MCF 10A (cell line): ENCODE measurements around the gene ZNF74. TPM values are rescaled to one million over a fixed set of nuclear protein-coding genes. Genes with fewer than 3 reads are reported as not detected.
A peak's percentile ranks its signal among the peaks of the same experiment; 100 is the strongest.

ENCODE experiments used
- BruUV-seq: library from RNA; stranded (reverse); fragments of 400-500 nt; replicated peaks from 2 replicates; lab custom pipeline; 2021; lab: Mats Ljungman, UMichigan
- CTCF ChIA-PET: fragments of 300-600 bp; sonication (Branson Sonifier 250); formaldehyde crosslinking; extraction: SDS; loops from one replicate; lab custom pipeline; 2021; ENCODE audit warnings: antibody characterized with exemption, inconsistent platforms; lab: Yijun Ruan, JAX
- POLR2A ChIA-PET: fragments of 300-600, 350-650 bp; sonication (Branson Sonifier 250); formaldehyde crosslinking; extraction: SDS; loops from one replicate; lab custom pipeline; 2020; ENCODE audit warnings: antibody characterized with exemption, inconsistent platforms; lab: Yijun Ruan, JAX
- DNase-seq: peaks from one replicate; pipeline ENCODE4 v3.0.0-alpha.2; 2018; ENCODE audit not compliant: unreplicated experiment
- H3K27ac Mint-ChIP-seq: one replicate; pipeline ENCODE4 v1.8.0; 2022; ENCODE audit warnings: mild to moderate bottlenecking, low read depth, mixed read lengths; ENCODE audit not compliant: unreplicated experiment
- H3K27me3 Mint-ChIP-seq: one replicate; pipeline ENCODE4 v1.8.0; 2022; ENCODE audit warnings: mixed read lengths; ENCODE audit not compliant: insufficient read depth, unreplicated experiment
- H3K36me3 Mint-ChIP-seq: one replicate; pipeline ENCODE4 v1.8.0; 2022; ENCODE audit warnings: mild to moderate bottlenecking, moderate library complexity, mixed read lengths; ENCODE audit not compliant: insufficient read depth, unreplicated experiment
- H3K4me1 Mint-ChIP-seq: one replicate; pipeline ENCODE4 v1.8.0; 2022; ENCODE audit warnings: mixed read lengths; ENCODE audit not compliant: insufficient read depth, unreplicated experiment
- H3K4me3 Mint-ChIP-seq: one replicate; pipeline ENCODE4 v1.8.0; 2022; ENCODE audit warnings: mild to moderate bottlenecking, moderate library complexity, mixed read lengths; ENCODE audit not compliant: unreplicated experiment
- H3K9me3 Mint-ChIP-seq: one replicate; pipeline ENCODE4 v1.8.0; 2022; ENCODE audit warnings: mixed read lengths; ENCODE audit not compliant: unreplicated experiment
- intact Hi-C: fragments of 100-400 bp; cut with micrococcal nuclease; formaldehyde crosslinking; loops from 2 replicates; pipeline ENCODE4 v1.14.1; 2022
- total RNA-seq: library from RNA; stranded (reverse); gene quantifications from 2 replicates; pipeline ENCODE4 v1.2.3, GENCODE V29; 2022
- TF ChIP-seq, protein P1 (sequence below): fragments of 200-600 bp; IDR thresholded peaks from one replicate; pipeline ENCODE4 v1.8.0; 2022; ENCODE audit warnings: antibody characterized with exemption, mild to moderate bottlenecking; ENCODE audit not compliant: unreplicated experiment

ZNF74 gene
- total RNA-seq, 1 experiment from 2014 or later, result 10.4 TPM

DNA sequence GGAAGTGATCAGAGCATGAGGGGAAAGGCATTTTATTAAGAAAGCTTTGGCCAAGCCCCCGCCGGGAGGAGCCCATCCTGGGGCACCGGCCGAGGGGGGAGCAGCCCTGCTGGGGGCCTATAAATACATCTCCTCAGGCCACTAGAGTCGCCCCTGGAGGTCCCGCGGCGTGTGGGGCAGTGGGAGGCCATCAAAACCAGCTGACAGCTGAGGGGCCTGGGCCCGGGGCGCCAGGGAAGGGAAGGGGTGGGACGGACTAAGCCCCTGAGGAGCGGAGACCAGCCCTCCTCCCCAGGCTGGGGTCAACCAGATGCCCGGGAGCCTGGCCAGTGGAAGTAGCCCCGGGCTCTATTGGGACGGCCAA is 30.6 kb downstream of the ZNF74 start:
- no peaks in the 10 kb centered on the region for H3K27me3 Mint-ChIP-seq
- ChIA-PET CTCF (no interaction called here), POLR2A (interaction anchor here (0.6 kb wide), 1 partner anchor 48 kb away, joined by 3 read pairs; no protein-coding TSS in a partner anchor)
- H3K36me3 Mint-ChIP-seq, result no peaks in the 10 kb centered on the region
- no peak overlapping the region for H3K27ac Mint-ChIP-seq
- no TSS peak for BruUV-seq
- TF ChIP-seq, protein P1, sequence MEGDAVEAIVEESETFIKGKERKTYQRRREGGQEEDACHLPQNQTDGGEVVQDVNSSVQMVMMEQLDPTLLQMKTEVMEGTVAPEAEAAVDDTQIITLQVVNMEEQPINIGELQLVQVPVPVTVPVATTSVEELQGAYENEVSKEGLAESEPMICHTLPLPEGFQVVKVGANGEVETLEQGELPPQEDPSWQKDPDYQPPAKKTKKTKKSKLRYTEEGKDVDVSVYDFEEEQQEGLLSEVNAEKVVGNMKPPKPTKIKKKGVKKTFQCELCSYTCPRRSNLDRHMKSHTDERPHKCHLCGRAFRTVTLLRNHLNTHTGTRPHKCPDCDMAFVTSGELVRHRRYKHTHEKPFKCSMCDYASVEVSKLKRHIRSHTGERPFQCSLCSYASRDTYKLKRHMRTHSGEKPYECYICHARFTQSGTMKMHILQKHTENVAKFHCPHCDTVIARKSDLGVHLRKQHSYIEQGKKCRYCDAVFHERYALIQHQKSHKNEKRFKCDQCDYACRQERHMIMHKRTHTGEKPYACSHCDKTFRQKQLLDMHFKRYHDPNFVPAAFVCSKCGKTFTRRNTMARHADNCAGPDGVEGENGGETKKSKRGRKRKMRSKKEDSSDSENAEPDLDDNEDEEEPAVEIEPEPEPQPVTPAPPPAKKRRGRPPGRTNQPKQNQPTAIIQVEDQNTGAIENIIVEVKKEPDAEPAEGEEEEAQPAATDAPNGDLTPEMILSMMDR, result no peak
- no peaks in the 10 kb centered on the region for H3K4me1 Mint-ChIP-seq
- no peak overlapping the region for H3K4me3 Mint-ChIP-seq
- H3K9me3 Mint-ChIP-seq, result no peaks in the 10 kb centered on the region
- no peak for DNase-seq
- intact Hi-C loops, result no loop called here

DNA sequence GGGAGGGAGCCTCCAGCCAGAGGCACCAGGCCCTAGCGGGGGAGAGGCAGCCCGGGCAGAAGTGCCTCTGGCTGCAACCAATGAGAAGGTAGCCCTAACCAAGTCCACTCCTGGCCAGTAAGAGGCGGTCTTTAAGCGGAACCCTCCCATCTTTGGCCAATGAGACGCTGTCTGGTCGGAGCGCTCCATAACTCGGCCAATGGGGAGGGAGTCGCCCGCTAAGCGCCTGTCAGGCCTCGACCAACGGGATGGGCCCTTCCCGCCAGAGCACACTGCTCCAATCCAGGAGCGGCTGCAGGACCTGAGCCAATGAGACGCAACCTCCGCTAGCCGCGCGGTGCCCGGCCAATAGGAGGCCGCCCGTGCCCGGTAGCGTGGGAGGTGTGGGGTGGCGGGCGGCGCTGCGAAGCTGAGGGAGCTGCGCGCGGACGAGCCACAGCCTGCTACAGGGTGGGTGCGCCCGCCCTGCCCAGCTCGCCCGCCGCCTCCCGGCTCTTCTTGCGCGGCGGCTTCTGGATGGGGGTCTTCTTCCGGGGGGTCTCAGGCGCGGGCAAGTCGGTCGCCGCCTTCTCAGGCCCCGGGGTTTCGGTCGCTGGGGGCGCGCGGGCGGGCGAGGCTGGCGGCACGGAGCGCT is 31.1 kb downstream of the ZNF74 start:
- TF ChIP-seq, protein P1, result no peak
- CTCF ChIA-PET, result no interaction called here
- no peaks in the 10 kb centered on the region for H3K4me1 Mint-ChIP-seq
- no peak overlapping the region for H3K4me3 Mint-ChIP-seq
- DNase-seq, result no peak
- no peak overlapping the region for H3K27ac Mint-ChIP-seq
- intact Hi-C loops, result no loop called here
- POLR2A ChIA-PET, result no interaction called here
- H3K9me3 Mint-ChIP-seq, result no peaks in the 10 kb centered on the region
- no TSS peak for BruUV-seq
- H3K27me3 Mint-ChIP-seq, result no peaks in the 10 kb centered on the region
- H3K36me3 Mint-ChIP-seq, result no peaks in the 10 kb centered on the region

- ChIA-PET POLR2A (no interaction called here), CTCF (no interaction called here)
- no peak for DNase-seq
- no TSS peak for BruUV-seq
- Mint-ChIP-seq H3K4me1 (no peaks in the 10 kb centered on the region), H3K36me3 (no peaks in the 10 kb centered on the region), H3K4me3 (no peak overlapping the region), H3K27me3 (no peaks in the 10 kb centered on the region), H3K9me3 (no peaks in the 10 kb centered on the region), H3K27ac (no peak overlapping the region)
- TF ChIP-seq, protein P1, result no peak
- intact Hi-C loops, result no loop called here
Observed at GRCh38 chr22:20425566-20426258, 31.8 kb downstream of the ZNF74 start.

DNA sequence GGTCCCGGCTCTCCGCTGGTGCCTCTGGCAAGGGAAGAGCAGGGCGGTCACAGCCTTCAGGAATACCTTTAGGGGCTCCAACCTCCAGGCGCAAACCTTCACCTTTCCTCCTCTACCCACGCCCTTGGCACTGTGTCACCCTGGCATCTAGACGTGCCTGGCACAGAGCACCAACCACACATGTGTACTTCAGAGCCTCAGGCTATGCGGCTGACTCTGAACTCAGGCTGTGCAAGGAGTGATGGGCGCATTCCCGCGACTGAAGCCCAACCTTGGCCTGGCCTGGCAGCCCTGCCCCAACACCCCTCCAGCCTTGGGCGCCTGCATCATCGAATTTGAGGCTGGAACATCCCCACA is 32.3 kb downstream of the ZNF74 start:
- Mint-ChIP-seq H3K4me3 (no peak overlapping the region), H3K4me1 (no peaks in the 10 kb centered on the region), H3K9me3 (no peaks in the 10 kb centered on the region), H3K27ac (no peak overlapping the region), H3K36me3 (no peaks in the 10 kb centered on the region), H3K27me3 (no peaks in the 10 kb centered on the region)
- intact Hi-C loops, result no loop called here
- TF ChIP-seq, protein P1, result no peak
- POLR2A ChIA-PET, result no interaction called here
- peak; percentile 55 for DNase-seq
- no TSS peak for BruUV-seq
- CTCF ChIA-PET, result no interaction called here
